MM.1S (cell line): ENCODE results near the gene ZNF292.
"Not testable (repeated sequence)": the region's sequence is repeated elsewhere in the genome, so short reads cannot be mapped to it uniquely, and the experiment has no call there.

Experiments used
- DNase-seq: peaks from one replicate; pipeline ENCODE4 v3.0.0-alpha.2; 2015
- H2AFZ ChIP-seq: fragments of 300-600 bp; sonication (generic); 2 replicates; pipeline ENCODE4 v1.6.0; 2016; ENCODE audit warnings: antibody characterized with exemption, low read length
- H3F3A ChIP-seq: fragments of 300-600 bp; sonication (generic); 2 replicates; pipeline ENCODE4 v1.6.1; 2016; ENCODE audit warnings: mild to moderate bottlenecking, antibody characterized with exemption, low read length, moderate library complexity, mixed read lengths; ENCODE audit not compliant: insufficient read depth
- H3K27ac ChIP-seq: fragments of 300-600 bp; sonication (generic); 2 replicates; pipeline ENCODE4 v1.5.1; 2016; ENCODE audit warnings: mild to moderate bottlenecking, low read length
- H3K27me3 ChIP-seq: fragments of 300-600 bp; sonication (generic); replicated peaks from 2 replicates; pipeline ENCODE4 v1.6.0; 2016; ENCODE audit warnings: low read length; ENCODE audit not compliant: insufficient read depth
- H3K36me3 ChIP-seq: fragments of 300-600 bp; sonication (generic); replicated peaks from 2 replicates; pipeline ENCODE4 v1.6.1; 2016; ENCODE audit warnings: mild to moderate bottlenecking, low read length, mixed read lengths; ENCODE audit not compliant: insufficient read depth
- H3K4me1 ChIP-seq: fragments of 300-600 bp; sonication (generic); 2 replicates; pipeline ENCODE4 v1.6.1; 2016; ENCODE audit warnings: low read length, mixed read lengths
- H3K4me2 ChIP-seq: fragments of 300-600 bp; sonication (generic); 2 replicates; pipeline ENCODE4 v1.6.0; 2016; ENCODE audit warnings: low read depth, low read length
- H3K4me3 ChIP-seq: fragments of 300-600 bp; sonication (generic); 2 replicates; pipeline ENCODE4 v1.5.1; 2016; ENCODE audit warnings: low read length, mixed read lengths
- H3K79me2 ChIP-seq: fragments of 300-600 bp; sonication (generic); 2 replicates; pipeline ENCODE4 v1.6.1; 2016; ENCODE audit warnings: mixed run types, low read length, mixed read lengths
- H3K9ac ChIP-seq: fragments of 300-600 bp; sonication (generic); 2 replicates; pipeline ENCODE4 v1.6.1; 2016; ENCODE audit warnings: low read length, mixed read lengths
- H3K9me2 ChIP-seq: fragments of 300-600 bp; sonication (generic); replicated peaks from 2 replicates; pipeline ENCODE4 v1.6.1; 2016; ENCODE audit warnings: mild to moderate bottlenecking, low read length, mixed read lengths; ENCODE audit not compliant: insufficient read depth
- H3K9me3 ChIP-seq: fragments of 300-600 bp; sonication (generic); replicated peaks from 2 replicates; pipeline ENCODE4 v1.6.1; 2016; ENCODE audit warnings: mild to moderate bottlenecking, low read length, mixed read lengths; ENCODE audit not compliant: insufficient read depth
- H4K20me1 ChIP-seq: fragments of 300-600 bp; sonication (generic); 2 replicates; pipeline ENCODE4 v1.6.1; 2016; ENCODE audit warnings: mild to moderate bottlenecking, low read length, moderate library complexity, mixed read lengths; ENCODE audit not compliant: insufficient read depth
- CTCF ChIP-seq: fragments of 300-600 bp; sonication (generic); IDR thresholded peaks from 2 replicates; pipeline ENCODE4 v1.5.1; 2016; ENCODE audit warnings: antibody characterized with exemption, low read length, mixed read lengths
- EZH2 ChIP-seq: fragments of 300-600 bp; sonication (generic); optimal IDR thresholded peaks from 2 replicates; pipeline ENCODE3; 2017; ENCODE audit warnings: low read depth, mild to moderate bottlenecking, antibody characterized with exemption, low read length, mixed read lengths
- EZH2phosphoT487 ChIP-seq: fragments of 300-600 bp; sonication (generic); IDR thresholded peaks from 2 replicates; pipeline ENCODE4 v1.6.1; 2018; ENCODE audit warnings: antibody characterized with exemption, low read length

ZNF292 gene

GRCh38 chr6:87237804-87238203 is 82.4 kb downstream of the ZNF292 start:
- Histone ChIP-seq H3K79me2 (peaks cover 14% of the 10 kb centered on the region; the same call in 1 of the 2 replicates), H3K9me2 (no peaks in the 10 kb centered on the region), H2AFZ (no peak overlapping the region), H3K9me3 (no peaks in the 10 kb centered on the region), H4K20me1 (no peaks in the 10 kb centered on the region; the same call in 1 of the 2 replicates), H3F3A (no peaks in the 10 kb centered on the region), H3K36me3 (no peaks in the 10 kb centered on the region), H3K4me1 (no peaks in the 10 kb centered on the region), H3K4me2 (no peak overlapping the region), H3K27ac (no peak overlapping the region), H3K4me3 (no peak overlapping the region), H3K27me3 (no peaks in the 10 kb centered on the region), H3K9ac (no peak overlapping the region)
- no peak for DNase-seq
- TF ChIP-seq EZH2 (no peak), CTCF (peak; percentile 57)

- peaks cover 11% of the 10 kb centered on the region for H3K79me2 ChIP-seq
- H3K4me3 ChIP-seq, H3K9ac ChIP-seq, H2AFZ ChIP-seq, H3K9me3 ChIP-seq, H3K9me2 ChIP-seq, H3K4me1 ChIP-seq, H3K27me3 ChIP-seq, H4K20me1 ChIP-seq, DNase-seq, H3K36me3 ChIP-seq, H3K4me2 ChIP-seq, H3F3A ChIP-seq, H3K27ac ChIP-seq: not testable (repeated sequence)
Measured at GRCh38 chr6:87239098-87239635, 83.8 kb downstream of the ZNF292 start.

- Histone ChIP-seq H3K27ac (no peak overlapping the region), H3K36me3 (no peaks in the 10 kb centered on the region; the same call in 1 of the 2 replicates), H3K4me2 (no peak overlapping the region), H3K9me3 (no peaks in the 10 kb centered on the region), H4K20me1 (no peaks in the 10 kb centered on the region), H3K9me2 (no peaks in the 10 kb centered on the region), H3F3A (no peaks in the 10 kb centered on the region), H3K27me3 (no peaks in the 10 kb centered on the region), H3K79me2 (peaks cover 14% of the 10 kb centered on the region), H3K4me1 (peaks cover 9% of the 10 kb centered on the region), H3K9ac (no peak overlapping the region), H3K4me3 (no peak overlapping the region), H2AFZ (no peak overlapping the region)
- TF ChIP-seq EZH2phosphoT487, result no peak
- DNase-seq, result no peak
Measured at GRCh38 chr6:87241304-87241703, 85.9 kb downstream of the ZNF292 start.

GRCh38 chr6:87242311-87242710 is 86.9 kb downstream of the ZNF292 start:
- Histone ChIP-seq H3K9ac (no peak overlapping the region), H2AFZ (no peak overlapping the region), H3K9me3 (no peaks in the 10 kb centered on the region), H3K9me2 (no peaks in the 10 kb centered on the region), H4K20me1 (no peaks in the 10 kb centered on the region), H3K4me1 (peaks cover 9% of the 10 kb centered on the region), H3K36me3 (no peaks in the 10 kb centered on the region; the same call in 1 of the 2 replicates), H3K27me3 (no peaks in the 10 kb centered on the region), H3K4me2 (no peak overlapping the region), H3F3A (no peaks in the 10 kb centered on the region), H3K79me2 (peaks cover 14% of the 10 kb centered on the region), H3K27ac (no peak overlapping the region), H3K4me3 (no peak overlapping the region)
- DNase-seq, result no peak
- TF ChIP-seq EZH2phosphoT487, result no peak
- TF ChIP-seq CTCF, result no peak
- no peak for TF ChIP-seq EZH2
